H1 (cell line): Measurements from ENCODE around the gene TEAD4. TPM values are rescaled to one million over a fixed set of nuclear protein-coding genes. Genes with fewer than 3 reads are reported as not detected.

ENCODE experiments used
- CTCF ChIA-PET: fragments of 300-600 bp; sonication (Branson Sonifier 250); formaldehyde crosslinking; loops from one replicate; lab custom pipeline; 2021; ENCODE audit not compliant: partially characterized antibody; lab: Charles Lee
- POLR2A ChIA-PET: fragments of 300-600 bp; sonication (Branson Sonifier 250); formaldehyde crosslinking; loops from one replicate; lab custom pipeline; 2021; ENCODE audit warnings: inconsistent platforms; ENCODE audit not compliant: partially characterized antibody; lab: Charles Lee
- DNase-seq, 2 experiments: peaks; one replicate each; pipeline versions ENCODE4 v3.0.0 to v3.0.0-alpha.2; 2010 to 2022; ENCODE audit warnings: low spot score in 2 of 2, low read depth in 1 of 2, mixed read lengths in 1 of 2
- FAIRE-seq: peaks from 2 replicates; lab custom pipeline; 2011; peaks lifted over from hg19 to GRCh38; lab: Jason Lieb, UNC
- H2AFZ ChIP-seq: 2 replicates; pipeline ENCODE4 v1.8.1; 2012; ENCODE audit warnings: low read length, inconsistent platforms
- H2AK5ac ChIP-seq: 2 replicates; pipeline ENCODE4 v1.6.1; 2013; ENCODE audit warnings: low read depth, low read length
- H2BK120ac ChIP-seq: replicated peaks from 2 replicates; pipeline ENCODE3; 2013; ENCODE audit warnings: low read depth, low read length, inconsistent platforms
- H2BK12ac ChIP-seq: 2 replicates; pipeline ENCODE4 v1.6.1; 2013; ENCODE audit warnings: low read depth, low read length
- H2BK15ac ChIP-seq: 2 replicates; pipeline ENCODE4 v1.6.1; 2013; ENCODE audit warnings: low read length
- H2BK20ac ChIP-seq: 2 replicates; pipeline ENCODE4 v1.6.1; 2013; ENCODE audit warnings: low read length
- H2BK5ac ChIP-seq: 2 replicates; pipeline ENCODE4 v1.6.1; 2013; ENCODE audit warnings: low read depth, low read length
- H3K14ac ChIP-seq: 2 replicates; pipeline ENCODE4 v1.6.1; 2013; ENCODE audit warnings: inconsistent platforms; ENCODE audit not compliant: insufficient read length
- H3K18ac ChIP-seq: 2 replicates; pipeline ENCODE4 v1.6.1; 2013; ENCODE audit warnings: low read length; ENCODE audit errors: extremely low read depth
- H3K23ac ChIP-seq: 2 replicates; pipeline ENCODE4 v1.6.1; 2013; ENCODE audit warnings: inconsistent platforms; ENCODE audit not compliant: insufficient read length
- H3K23me2 ChIP-seq: 2 replicates; pipeline ENCODE4 v1.6.1; 2013; ENCODE audit warnings: low read depth, low read length
- H3K27ac ChIP-seq: 2 replicates; pipeline ENCODE4 v1.6.1; 2011; ENCODE audit warnings: low read depth, low read length, inconsistent platforms
- H3K27me3 ChIP-seq, 4 experiments: replicated peaks in 1 of 4; 1 replicate in 1 of 4; 2 replicates in 3 of 4; pipeline versions ENCODE4 v1.6.1 to v1.8.1; 2011 to 2013; ENCODE audit warnings: low read length in 3 of 4, mild to moderate bottlenecking in 3 of 4, inconsistent platforms in 2 of 4, mixed read lengths in 2 of 4, moderate library complexity in 1 of 4; ENCODE audit not compliant: control insufficient read depth in 3 of 4, insufficient read depth in 3 of 4; ENCODE audit errors: extremely low read depth in 1 of 4
- H3K36me3 ChIP-seq, 4 experiments: 2 replicates each; pipeline versions ENCODE4 v1.6.1 to v1.8.1; 2011 to 2013; ENCODE audit warnings: mild to moderate bottlenecking in 4 of 4, low read length in 3 of 4, moderate library complexity in 2 of 4, control low read depth in 1 of 4, inconsistent platforms in 1 of 4; ENCODE audit not compliant: insufficient read depth in 4 of 4, control insufficient read depth in 2 of 4
- H3K4ac ChIP-seq: replicated peaks from 2 replicates; pipeline ENCODE3; 2013; ENCODE audit warnings: low read length, low read depth, mixed read lengths, inconsistent platforms; ENCODE audit not compliant: insufficient read length
- H3K4me1 ChIP-seq, 4 experiments: replicated peaks in 1 of 4; 1 replicate in 1 of 4; 2 replicates in 3 of 4; pipeline versions ENCODE4 v1.6.1 to v1.8.1; 2011 to 2013; ENCODE audit warnings: low read length in 3 of 4, inconsistent platforms in 2 of 4, mixed read lengths in 1 of 4; ENCODE audit not compliant: insufficient read depth in 4 of 4, control insufficient read depth in 3 of 4
- H3K4me2 ChIP-seq, 2 experiments: 2 replicates each; pipeline versions ENCODE4 v1.6.1 to v1.8.1; 2011 to 2013; ENCODE audit warnings: low read depth in 2 of 2, low read length in 2 of 2, control low read depth in 1 of 2, inconsistent platforms in 1 of 2, mild to moderate bottlenecking in 1 of 2; ENCODE audit not compliant: insufficient read depth in 1 of 2
- H3K4me3 ChIP-seq, 4 experiments: fragments of 200-600, 300-600 bp in 1 of 4; sonication (generic), shearing (Covaris generic), sonication (Bioruptor Twin) in 1 of 4; 2 replicates each; pipeline versions ENCODE4 v1.5.1 to v1.8.1; 2011 to 2016; ENCODE audit warnings: low read length in 4 of 4, low read depth in 3 of 4, control low read depth in 2 of 4, inconsistent platforms in 2 of 4, mild to moderate bottlenecking in 2 of 4, mixed read lengths in 1 of 4, moderate library complexity in 1 of 4; ENCODE audit not compliant: insufficient read depth in 2 of 4; ENCODE audit errors: extremely low read depth in 1 of 4
- H3K56ac ChIP-seq: replicated peaks from 2 replicates; pipeline ENCODE3; 2013; ENCODE audit warnings: low read depth, mild to moderate bottlenecking, mixed read lengths, low read length, inconsistent platforms; ENCODE audit not compliant: insufficient read length
- H3K79me1 ChIP-seq: 2 replicates; pipeline ENCODE4 v1.6.1; 2013; ENCODE audit warnings: low read depth, low read length, control low read depth
- H3K79me2 ChIP-seq, 2 experiments: 2 replicates each; pipeline versions ENCODE4 v1.6.1 to v1.8.1; 2012 to 2013; ENCODE audit warnings: low read length in 2 of 2, mild to moderate bottlenecking in 2 of 2, inconsistent platforms in 1 of 2; ENCODE audit not compliant: insufficient read depth in 2 of 2, control insufficient read depth in 1 of 2
- H3K9ac ChIP-seq, 4 experiments: replicated peaks in 1 of 4; 1 replicate in 1 of 4; 2 replicates in 3 of 4; pipeline versions ENCODE4 v1.6.1 to v1.8.1; 2011 to 2013; ENCODE audit warnings: low read depth in 3 of 4, low read length in 3 of 4, control low read depth in 2 of 4, mild to moderate bottlenecking in 2 of 4, moderate library complexity in 2 of 4, inconsistent platforms in 1 of 4; ENCODE audit errors: extremely low read depth in 1 of 4
- H3K9me3 ChIP-seq, 2 experiments: 2 replicates each; pipeline versions ENCODE4 v1.6.1 to v1.8.1; 2012 to 2013; ENCODE audit warnings: mild to moderate bottlenecking in 2 of 2, moderate library complexity in 2 of 2, control low read depth in 1 of 2, inconsistent platforms in 1 of 2, low read depth in 1 of 2, low read length in 1 of 2, mixed read lengths in 1 of 2; ENCODE audit not compliant: insufficient read depth in 2 of 2
- H4K20me1 ChIP-seq, 2 experiments: replicated peaks in 1 of 2; 2 replicates each; pipeline versions ENCODE3 to v1.8.1; 2011 to 2013; ENCODE audit warnings: inconsistent platforms in 2 of 2, low read length in 2 of 2, mild to moderate bottlenecking in 1 of 2; ENCODE audit not compliant: insufficient read depth in 2 of 2, control insufficient read depth in 1 of 2
- H4K5ac ChIP-seq: 2 replicates; pipeline ENCODE4 v1.6.1; 2013; ENCODE audit warnings: low read length, low read depth, mixed read lengths, inconsistent platforms; ENCODE audit not compliant: insufficient read length
- H4K8ac ChIP-seq: 2 replicates; pipeline ENCODE4 v1.8.0; 2013; ENCODE audit warnings: mild to moderate bottlenecking, moderate library complexity, low read length, inconsistent platforms; ENCODE audit not compliant: insufficient read depth; ENCODE audit errors: extremely low read depth
- H4K91ac ChIP-seq: replicated peaks from 2 replicates; pipeline ENCODE3; 2013; ENCODE audit warnings: low read length, mixed read lengths, inconsistent platforms; ENCODE audit not compliant: insufficient read length
- BRCA1 ChIP-seq: IDR thresholded peaks from 2 replicates; pipeline ENCODE4 v1.6.1; 2012; ENCODE audit warnings: low read depth, low read length, improper control_type of control experiment
- CHD1 ChIP-seq: IDR thresholded peaks from 2 replicates; pipeline ENCODE4 v1.6.1; 2012; ENCODE audit warnings: low read depth, low read length, improper control_type of control experiment
- GABPA ChIP-seq: IDR thresholded peaks from 2 replicates; pipeline ENCODE4 v1.6.1; 2011; ENCODE audit warnings: mild to moderate bottlenecking, low read length, moderate library complexity, borderline replicate concordance; ENCODE audit not compliant: insufficient read depth
- HDAC6 ChIP-seq: IDR thresholded peaks from one replicate; pipeline ENCODE4 v1.7.1; 2012; ENCODE audit warnings: low read depth, mild to moderate bottlenecking, inconsistent platforms, low read length, moderate library complexity
- MAFK ChIP-seq: IDR thresholded peaks from 2 replicates; pipeline ENCODE4 v1.6.1; 2012; ENCODE audit warnings: low read depth, mild to moderate bottlenecking, improper control_type of control experiment, low read length
- POLR2A ChIP-seq, 2 experiments: IDR thresholded peaks; 1 replicate in 1 of 2; 2 replicates in 1 of 2; pipeline ENCODE4 v1.6.1; 2011; ENCODE audit warnings: low read depth in 2 of 2, low read length in 2 of 2, mild to moderate bottlenecking in 2 of 2; ENCODE audit errors: control extremely low read depth in 1 of 2
- RNF2 ChIP-seq: fragments of 200-900, 300-1000 bp; sonication (generic); IDR thresholded peaks from 2 replicates; pipeline ENCODE4 v1.7.1; 2016; ENCODE audit warnings: borderline replicate concordance, low read depth, mild to moderate bottlenecking, antibody characterized with exemption, low read length; ENCODE audit not compliant: poor library complexity, severe bottlenecking; ENCODE audit errors: missing control alignments
- SIN3A ChIP-seq, 2 experiments: IDR thresholded peaks in 1 of 2; conservative IDR thresholded peaks in 1 of 2; 2 replicates each; pipeline ENCODE4 v1.6.1; 2011 to 2012; ENCODE audit warnings: low read length in 2 of 2, improper control_type of control experiment in 1 of 2, low read depth in 1 of 2, mild to moderate bottlenecking in 1 of 2
- TAF1 ChIP-seq: IDR thresholded peaks from 2 replicates; pipeline ENCODE4 v1.6.1; 2011; ENCODE audit warnings: mild to moderate bottlenecking, low read depth, low read length
- TEAD4 ChIP-seq: IDR thresholded peaks from 2 replicates; pipeline ENCODE4 v1.6.1; 2012; ENCODE audit warnings: low read depth, low read length, inconsistent platforms, mixed read lengths
- WGBS, 2 experiments: shearing (Covaris generic) in 1 of 2; methylation state at CpG; one replicate each; pipeline versions ENCODE4 v1.1.6 to v1.1.7; 2013 to 2015; ENCODE audit warnings: low lambda C conversion rate in 2 of 2, mixed read lengths in 2 of 2, inconsistent platforms in 1 of 2, low coverage in 1 of 2, missing lambda C conversion rate in 1 of 2; ENCODE audit not compliant: insufficient replicate concordance in 2 of 2, insufficient coverage in 1 of 2, insufficient read length in 1 of 2; ENCODE audit errors: extremely low coverage in 1 of 2, missing lambda C conversion rate in 1 of 2; 5-methylcytosine and 5-hydroxymethylcytosine counted together
- polyA plus RNA-seq, 7 experiments: library from polyadenylated mRNA; depleted of rRNA in 3 of 7; stranded (reverse) in 5 of 7; unstranded in 2 of 7; fragments of >200 nt in 5 of 7; fragments of 200-250 nt in 2 of 7; gene quantifications; 1 replicate in 5 of 7; 2 replicates in 1 of 7; 4 replicates in 1 of 7; pipeline versions ENCODE4 v1.2.1 to v1.2.3, GENCODE V29; 2011 to 2013; ENCODE audit warnings: missing spikeins in 2 of 7, mixed read lengths in 2 of 7
- total RNA-seq: library from RNA; stranded (reverse); fragmentation: NEBNext Ultra II Directional; extraction: Animal tissue kit (Norgen Biotek cat#: 25700); gene quantifications from 2 replicates; pipeline ENCODE4 v1.2.1, GENCODE V29; 2021
- TF ChIP-seq, protein P1 (sequence below): IDR thresholded peaks from 2 replicates; pipeline ENCODE4 v1.6.1; 2012; ENCODE audit warnings: inconsistent platforms

TEAD4 gene
- total and polyA plus RNA-seq, 2 of the 8 experiments (the other 6 are each of a cell fraction or from before 2014, with no cell fraction given): 56.7 to 116 TPM

DNA sequence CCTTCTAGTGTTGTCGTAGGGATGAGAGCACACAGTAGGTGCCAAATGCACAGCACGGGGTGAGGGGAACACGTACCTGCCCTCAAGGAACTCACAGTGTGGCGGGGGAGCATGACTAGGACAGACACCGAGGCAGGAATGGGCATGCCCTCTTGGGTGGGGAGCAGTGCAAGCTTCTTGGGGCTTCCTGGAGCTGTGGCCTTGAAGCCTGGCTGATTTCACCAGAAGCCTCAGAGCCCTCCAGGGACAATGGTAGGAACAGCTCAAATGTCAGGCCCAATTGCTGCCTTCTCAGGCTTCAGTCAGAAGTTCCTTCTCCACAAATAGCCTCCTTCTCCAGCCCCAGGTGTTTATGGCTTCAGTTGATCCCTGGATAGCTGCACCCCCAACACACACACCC, 43.4 kb downstream of the TEAD4 start:
- Histone ChIP-seq H3K4ac (no peak overlapping the region), H3K56ac (no peak overlapping the region), H3K79me1 (peaks cover 12% of the 10 kb centered on the region), H3K4me1 (peaks cover 0 to 30% (median 23%) of the 10 kb centered on the region in 4 experiments; a peak in 6 of 7 replicates), H4K5ac (no peak overlapping the region), H2BK120ac (no peak overlapping the region), H2BK20ac (no peak overlapping the region), H3K18ac (no peak overlapping the region), H4K8ac (no peak overlapping the region), H4K20me1 (peaks cover 4 to 21% of the 10 kb centered on the region in 2 experiments), H3K23ac (no peak overlapping the region), H2BK5ac (no peak overlapping the region), H3K9me3 (no peaks in the 10 kb centered on the region), H3K27me3 (no peaks in the 10 kb centered on the region), H2AK5ac (no peak overlapping the region), H4K91ac (no peak overlapping the region), H3K36me3 (peaks cover 0 to 4% (median 2%) of the 10 kb centered on the region in 4 experiments; a peak in 3 of 8 replicates), H3K27ac (no peak overlapping the region; the same call in 1 of the 2 replicates), H3K23me2 (no peaks in the 10 kb centered on the region), H3K14ac (no peak overlapping the region), H2AFZ (no peak overlapping the region), H2BK12ac (no peak overlapping the region), H3K4me3 (no peak overlapping the region), H2BK15ac (no peak overlapping the region), H3K79me2 (peaks cover 0 to 41% of the 10 kb centered on the region in 2 experiments; a peak in 2 of 4 replicates), H3K4me2 (no peak overlapping the region), H3K9ac (no peak overlapping the region)
- ChIA-PET POLR2A (interaction anchor here (1.2 to 2.7 kb wide), 7 partner anchors 8 to 24 kb away, joined by 3 to 9 read pairs (median 4); no protein-coding TSS in a partner anchor), CTCF (interaction anchor here (0.8 to 3.6 kb wide), 10 partner anchors 8 to 131 kb away, joined by 3 to 21 read pairs (median 4); no protein-coding TSS in a partner anchor)
- 95% methylated on average over 5 of the region's 5 CpGs; no CpG with 5 or more reads in 1 of the 2 experiments for WGBS, 2 experiments
- DNase-seq: no peak
- no peak for FAIRE-seq
- TF ChIP-seq SIN3A (conservative IDR thresholded peaks at IDR 0.05 in 1 of 2, IDR thresholded peaks at IDR 0.05 in 1 of 2; ENCODE audit: low read depth in 1 of 2, low read length in 2 of 2) (no peak), TAF1 (no peak), HDAC6 (no peak), RNF2 (no peak), GABPA (no peak), CHD1 (no peak), TEAD4 (no peak), BRCA1 (no peak), MAFK (no peak), POLR2A (IDR thresholded peaks at IDR 0.05; ENCODE audit: control extremely low read depth in 1 of 2, low read depth in 2 of 2, low read length in 2 of 2) (no peak)
- TF ChIP-seq, protein P1, sequence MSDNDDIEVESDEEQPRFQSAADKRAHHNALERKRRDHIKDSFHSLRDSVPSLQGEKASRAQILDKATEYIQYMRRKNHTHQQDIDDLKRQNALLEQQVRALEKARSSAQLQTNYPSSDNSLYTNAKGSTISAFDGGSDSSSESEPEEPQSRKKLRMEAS: no peak
